ENCODE results near the gene CMBL. TPM values are rescaled to one million over a fixed set of nuclear protein-coding genes. Genes with fewer than 3 reads are reported as not detected.

Gene CMBL
- total RNA-seq, 2 experiments from 2014 or later: 2.2 to 3.2 TPM

DNA sequence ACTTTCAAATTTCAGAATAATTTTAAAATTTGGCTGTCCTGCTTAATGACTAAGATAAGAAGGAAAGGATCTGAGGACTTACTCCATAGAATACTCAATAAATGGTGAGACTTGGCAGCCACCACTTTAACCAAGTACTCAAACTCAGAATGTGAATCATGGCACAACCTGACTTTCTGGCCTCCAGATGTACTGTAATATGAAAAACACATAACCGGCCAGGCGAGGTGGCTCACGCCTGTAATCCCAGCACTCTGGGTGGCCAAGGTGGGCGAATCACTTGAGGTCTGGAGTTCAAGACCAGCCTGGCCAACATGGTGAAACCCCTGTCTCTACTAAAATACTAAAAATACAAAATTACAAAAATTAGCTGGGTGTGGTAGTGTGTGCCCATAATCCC lies 35.8 kb upstream of the CMBL start:
- H3K36me3 Mint-ChIP-seq (ENCODE audit: low read depth): no peaks in the 10 kb centered on the region
- H3K4me3 Mint-ChIP-seq: no peak overlapping the region
- H3K27me3 Mint-ChIP-seq (ENCODE audit: low read depth): peaks cover 1% of the 10 kb centered on the region
- H3K4me1 Mint-ChIP-seq (ENCODE audit: low read depth): no peaks in the 10 kb centered on the region
- DNase-seq: no peak
- no peaks in the 10 kb centered on the region for H3K9me3 Mint-ChIP-seq
- CTCF ChIA-PET: interaction anchor here (1.2 kb wide), 1 partner anchor 284 kb away, joined by 3 read pairs; no protein-coding TSS in a partner anchor
- no peak overlapping the region for H3K27ac Mint-ChIP-seq
- intact Hi-C loops (cut with micrococcal nuclease): no loop called here

DNA sequence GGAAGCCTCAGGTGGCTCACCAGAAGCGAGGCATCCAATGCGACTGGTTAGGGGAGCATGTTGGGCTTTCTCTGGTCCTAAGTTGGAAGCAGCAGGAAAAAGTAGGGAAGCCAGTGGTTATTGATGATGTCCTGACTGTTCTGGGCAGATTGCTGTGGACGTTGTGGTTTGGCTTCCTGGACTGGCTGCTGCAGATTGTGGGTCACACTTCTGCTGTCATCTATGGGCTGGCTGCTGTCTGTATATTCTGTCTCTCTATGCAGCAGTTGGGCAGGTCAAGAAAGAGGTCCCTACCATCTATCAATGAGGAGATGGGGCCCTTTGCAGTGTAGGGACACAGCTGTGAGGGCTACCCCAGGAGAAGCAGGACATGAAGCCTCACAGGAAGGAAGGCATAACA lies 32.3 kb upstream of the CMBL start:
- no peaks in the 10 kb centered on the region for H3K36me3 Mint-ChIP-seq (ENCODE audit: low read depth)
- H3K4me1 Mint-ChIP-seq (ENCODE audit: low read depth): no peaks in the 10 kb centered on the region
- CTCF ChIA-PET: no interaction called here
- intact Hi-C loops (cut with micrococcal nuclease): loop anchor here (1.0 kb wide), 1 partner anchor 13 kb away; the partner anchor contains the start of gene MARCHF6
- H3K9me3 Mint-ChIP-seq: no peaks in the 10 kb centered on the region
- no peak overlapping the region for H3K4me3 Mint-ChIP-seq
- DNase-seq: no peak
- no peak overlapping the region for H3K27ac Mint-ChIP-seq
- peaks cover 3% of the 10 kb centered on the region for H3K27me3 Mint-ChIP-seq (ENCODE audit: low read depth)

DNA sequence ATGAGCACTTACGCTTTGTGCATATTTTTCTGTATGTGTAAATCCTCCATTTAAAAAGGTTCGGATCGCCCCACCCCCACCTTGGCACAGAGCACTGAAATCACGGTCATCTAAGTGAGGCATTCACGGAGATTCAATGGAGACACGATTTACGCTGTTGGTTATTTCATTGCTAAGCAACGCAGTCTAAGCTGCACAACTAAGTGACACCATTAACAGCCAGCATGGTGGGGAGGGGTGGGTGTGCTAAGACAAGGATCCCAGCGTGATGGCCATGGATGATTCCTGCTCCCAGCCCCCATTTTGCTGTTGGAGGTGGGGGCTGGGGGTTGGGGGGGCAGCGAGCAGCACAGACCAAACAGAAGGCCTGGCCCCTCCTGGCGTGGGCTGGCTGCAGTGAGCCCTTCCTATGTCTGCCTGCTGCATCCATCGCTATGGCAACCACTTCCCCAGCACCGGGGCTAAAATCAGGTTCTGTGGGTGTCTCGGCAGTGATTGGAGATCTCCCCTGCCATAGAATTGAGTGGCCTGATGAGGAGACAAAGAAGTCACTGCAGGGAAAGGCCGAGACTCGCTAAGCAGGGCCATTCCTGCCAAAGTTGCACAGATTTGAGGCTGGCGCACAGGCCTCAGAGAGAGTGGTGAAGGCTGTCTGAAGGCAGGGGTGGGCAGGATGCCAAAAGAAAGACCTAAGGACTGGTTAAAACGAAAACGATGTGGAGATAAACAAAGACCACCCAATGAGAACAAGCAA lies 31.5 kb upstream of the CMBL start:
- DNase-seq: no peak
- Mint-ChIP-seq H3K27me3 (ENCODE audit: low read depth) (peaks cover 10% of the 10 kb centered on the region), H3K27ac (no peak overlapping the region), H3K36me3 (ENCODE audit: low read depth) (no peaks in the 10 kb centered on the region), H3K4me3 (no peak overlapping the region), H3K4me1 (ENCODE audit: low read depth) (no peaks in the 10 kb centered on the region), H3K9me3 (no peaks in the 10 kb centered on the region)
- CTCF ChIA-PET: no interaction called here
- intact Hi-C loops (cut with micrococcal nuclease): loop anchor here (1.0 kb wide), 1 partner anchor 14 kb away; the partner anchor contains the start of gene MARCHF6

DNA sequence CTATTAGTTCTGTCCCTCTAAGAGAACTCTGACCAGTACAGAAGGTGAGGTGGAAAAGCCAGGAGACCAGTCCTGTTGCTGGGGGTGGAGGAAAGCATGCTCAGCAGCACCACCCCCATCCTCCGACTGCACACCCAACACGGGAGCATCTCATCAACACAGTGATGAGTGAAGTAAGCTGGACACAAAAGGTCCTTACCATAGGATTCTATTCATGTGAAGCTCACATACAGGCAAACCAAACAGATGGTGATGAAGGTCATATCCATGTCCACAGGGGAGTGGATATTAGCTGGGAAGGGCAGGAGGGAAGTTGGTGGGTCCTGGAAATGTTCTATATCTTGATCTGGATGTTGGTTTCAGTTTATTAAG lies 31.0 kb upstream of the CMBL start:
- H3K9me3 Mint-ChIP-seq: no peaks in the 10 kb centered on the region
- peaks cover 11% of the 10 kb centered on the region for H3K27me3 Mint-ChIP-seq (ENCODE audit: low read depth)
- no peak overlapping the region for H3K27ac Mint-ChIP-seq
- CTCF ChIA-PET: no interaction called here
- no peaks in the 10 kb centered on the region for H3K36me3 Mint-ChIP-seq (ENCODE audit: low read depth)
- intact Hi-C loops (cut with micrococcal nuclease): loop anchor here (1.0 kb wide), 1 partner anchor 15 kb away; the partner anchor contains the start of gene MARCHF6
- H3K4me3 Mint-ChIP-seq: no peak overlapping the region
- no peak for DNase-seq
- no peaks in the 10 kb centered on the region for H3K4me1 Mint-ChIP-seq (ENCODE audit: low read depth)

DNA sequence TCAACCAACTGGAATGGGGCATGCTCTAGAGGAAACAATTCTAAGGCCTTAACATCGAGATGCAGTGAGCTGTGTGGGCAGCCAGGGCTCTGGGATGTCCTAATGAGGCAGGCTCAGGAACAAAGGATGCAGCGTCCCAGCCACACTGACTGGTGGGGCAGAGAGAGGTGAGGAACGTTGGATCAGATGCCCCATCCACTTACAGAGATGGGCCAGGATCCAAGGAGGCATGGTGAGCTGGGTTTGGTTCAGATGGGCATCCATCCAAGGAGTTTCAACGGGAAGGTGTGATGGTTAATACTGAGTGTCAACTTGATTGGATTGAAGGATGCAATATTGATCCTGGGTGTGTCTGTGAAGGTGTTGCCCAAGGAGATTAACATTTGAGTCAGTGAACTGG lies 30.3 kb upstream of the CMBL start:
- peaks cover 17% of the 10 kb centered on the region for H3K27me3 Mint-ChIP-seq (ENCODE audit: low read depth)
- no peak overlapping the region for H3K4me3 Mint-ChIP-seq
- H3K9me3 Mint-ChIP-seq: no peaks in the 10 kb centered on the region
- intact Hi-C loops (cut with micrococcal nuclease): no loop called here
- no peak for DNase-seq
- H3K36me3 Mint-ChIP-seq (ENCODE audit: low read depth): no peaks in the 10 kb centered on the region
- CTCF ChIA-PET: interaction anchor here (0.6 kb wide), 1 partner anchor 64 kb away, joined by 4 read pairs; no protein-coding TSS in a partner anchor
- H3K27ac Mint-ChIP-seq: no peak overlapping the region
- H3K4me1 Mint-ChIP-seq (ENCODE audit: low read depth): peaks cover 4% of the 10 kb centered on the region

DNA sequence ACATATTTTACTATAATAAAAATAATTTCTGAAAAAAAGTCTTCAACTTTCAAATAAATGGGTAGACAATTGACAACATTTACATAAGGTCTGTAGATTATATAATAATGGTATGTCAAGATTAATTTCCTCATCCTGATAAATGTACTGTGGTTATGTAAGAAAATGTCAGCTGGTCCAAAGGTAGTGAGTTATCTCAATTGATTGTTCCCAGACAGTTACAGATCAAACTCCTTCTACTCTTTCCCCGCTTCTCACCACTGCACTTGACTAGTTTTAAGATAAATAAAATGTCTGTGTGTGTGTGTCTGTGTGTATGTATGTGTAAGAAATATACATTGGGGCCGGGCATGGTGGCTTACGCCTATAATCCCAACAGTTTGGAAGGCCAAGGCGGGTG lies 29.4 kb upstream of the CMBL start:
- CTCF ChIA-PET: interaction anchor here (0.7 kb wide), 1 partner anchor 27 kb away, joined by 3 read pairs; no protein-coding TSS in a partner anchor
- Mint-ChIP-seq H3K27ac (no peak overlapping the region), H3K9me3 (no peaks in the 10 kb centered on the region), H3K4me1 (ENCODE audit: low read depth) (peaks cover 4% of the 10 kb centered on the region), H3K27me3 (ENCODE audit: low read depth) (peaks cover 24% of the 10 kb centered on the region), H3K4me3 (no peak overlapping the region), H3K36me3 (ENCODE audit: low read depth) (no peaks in the 10 kb centered on the region)
- intact Hi-C loops (cut with micrococcal nuclease): no loop called here
- no peak for DNase-seq

DNA sequence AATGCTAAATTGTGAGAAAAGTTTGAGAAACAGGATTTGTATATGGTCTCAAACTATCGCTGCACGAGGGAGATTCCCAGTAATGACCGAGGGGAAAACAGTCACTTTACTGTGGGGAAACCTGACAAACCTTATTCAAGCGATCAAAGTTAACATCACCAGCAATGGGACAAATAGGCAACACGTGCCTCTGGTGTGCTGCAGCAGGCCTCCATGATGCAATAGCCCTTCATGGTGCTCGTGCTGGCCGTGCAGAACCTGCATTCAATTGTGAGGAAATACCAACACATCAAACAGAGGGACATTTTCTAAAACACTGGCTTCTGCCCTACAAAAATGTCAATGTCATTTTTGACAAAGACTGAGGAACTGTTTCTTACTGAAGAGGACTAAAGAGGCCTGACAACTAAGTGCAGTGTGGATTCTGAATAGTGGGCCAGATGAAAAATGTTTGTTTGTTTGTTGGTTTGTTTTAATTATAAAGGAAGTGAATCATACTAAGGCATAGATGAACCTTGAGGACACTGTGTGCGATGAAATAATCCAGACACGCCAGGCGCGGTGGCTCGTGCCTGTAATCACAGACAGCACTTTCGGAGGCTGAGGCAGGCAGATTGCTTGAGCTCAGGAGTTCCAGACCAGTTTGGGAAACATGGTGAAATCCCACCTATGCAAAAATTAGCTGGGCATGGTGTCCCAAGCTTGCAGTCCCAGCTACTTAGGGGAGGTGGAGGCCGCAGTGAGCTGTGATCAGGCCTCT lies 28.2 kb upstream of the CMBL start:
- CTCF ChIA-PET: interaction anchor here (0.7 kb wide), 1 partner anchor 438 kb away, joined by 3 read pairs; no protein-coding TSS in a partner anchor
- H3K27me3 Mint-ChIP-seq (ENCODE audit: low read depth): peaks cover 33% of the 10 kb centered on the region

DNA sequence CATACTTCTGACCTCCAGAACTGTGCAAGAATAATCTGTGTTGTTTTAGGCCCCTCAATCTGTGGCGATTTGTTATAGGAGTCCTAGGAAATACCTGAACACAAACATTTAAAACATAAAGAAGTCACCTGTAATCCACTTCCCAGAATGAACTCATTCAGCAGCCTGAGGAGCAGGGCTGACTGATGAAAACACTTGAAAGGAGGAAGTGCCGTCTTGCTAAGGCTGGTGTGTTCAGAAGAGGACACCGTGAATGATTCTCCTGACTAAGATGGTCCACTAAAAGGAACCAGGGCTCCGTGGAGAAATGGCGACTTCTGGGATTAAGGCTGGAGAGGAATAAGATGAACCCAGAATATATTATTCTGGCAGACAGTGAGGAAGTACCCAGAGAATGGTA lies 27.1 kb upstream of the CMBL start:
- H3K36me3 Mint-ChIP-seq (ENCODE audit: low read depth): no peaks in the 10 kb centered on the region
- H3K27me3 Mint-ChIP-seq (ENCODE audit: low read depth): peaks cover 32% of the 10 kb centered on the region
- H3K9me3 Mint-ChIP-seq: no peaks in the 10 kb centered on the region
- CTCF ChIA-PET: no interaction called here
- no peak overlapping the region for H3K4me3 Mint-ChIP-seq
- intact Hi-C loops (cut with micrococcal nuclease): no loop called here
- peaks cover 4% of the 10 kb centered on the region for H3K4me1 Mint-ChIP-seq (ENCODE audit: low read depth)
- no peak overlapping the region for H3K27ac Mint-ChIP-seq
- no peak for DNase-seq

More for the DNA sequence above, 28.2 kb upstream of the CMBL start:
- H3K9me3 Mint-ChIP-seq: no peaks in the 10 kb centered on the region
- no peak overlapping the region for H3K27ac Mint-ChIP-seq
- no peak overlapping the region for H3K4me3 Mint-ChIP-seq
- intact Hi-C loops (cut with micrococcal nuclease): no loop called here
- H3K4me1 Mint-ChIP-seq (ENCODE audit: low read depth): peaks cover 4% of the 10 kb centered on the region
- H3K36me3 Mint-ChIP-seq (ENCODE audit: low read depth): no peaks in the 10 kb centered on the region
- no peak for DNase-seq

DNA sequence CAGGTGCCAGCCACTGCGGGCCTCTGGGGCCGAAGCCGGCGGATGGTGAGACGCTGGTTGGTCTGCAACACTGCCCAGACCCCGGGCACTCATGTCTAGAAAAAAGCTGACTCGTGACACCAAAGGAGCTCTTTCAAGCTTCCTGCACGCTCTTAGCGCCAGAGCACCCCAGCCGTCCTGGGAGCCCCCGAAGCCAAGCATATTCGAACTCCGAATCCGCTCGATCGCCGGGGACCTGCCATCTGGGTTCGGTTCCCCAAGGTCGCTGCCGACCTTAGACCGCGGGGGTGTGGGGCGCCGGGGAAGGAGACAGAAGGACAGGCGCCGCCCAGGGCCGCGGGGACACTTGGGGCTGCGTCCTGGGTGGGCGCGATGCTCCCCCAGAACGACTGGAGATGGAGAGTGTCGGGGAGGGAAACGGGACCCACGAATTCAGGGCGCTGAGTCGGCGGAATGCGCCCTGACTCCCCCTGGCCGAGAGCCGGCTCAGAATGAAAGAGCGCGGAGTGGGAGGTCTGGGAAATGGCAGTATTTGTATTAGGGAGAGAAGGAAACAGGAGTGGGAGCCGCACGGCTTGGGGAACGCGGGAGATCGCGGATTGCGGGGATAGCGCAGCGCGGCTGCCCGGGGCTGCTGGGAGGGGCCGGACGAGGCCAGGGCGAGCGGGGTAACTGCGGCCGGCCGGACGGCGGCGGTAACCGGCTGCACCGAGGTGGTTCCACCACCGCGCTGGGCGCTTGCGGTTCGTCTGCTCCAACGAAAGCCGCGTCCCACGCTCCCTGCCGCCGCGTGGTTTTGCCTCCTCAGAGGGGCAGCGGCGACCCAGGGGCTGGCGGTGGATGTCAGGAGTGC lies 25.7 kb upstream of the CMBL start:
- Mint-ChIP-seq H3K27ac (no peak overlapping the region), H3K27me3 (ENCODE audit: low read depth) (peaks cover 32% of the 10 kb centered on the region), H3K4me1 (ENCODE audit: low read depth) (peaks cover 4% of the 10 kb centered on the region), H3K4me3 (peak overlapping the region; percentile 75), H3K36me3 (ENCODE audit: low read depth) (no peaks in the 10 kb centered on the region), H3K9me3 (no peaks in the 10 kb centered on the region)
- DNase-seq: no peak
- intact Hi-C loops (cut with micrococcal nuclease): no loop called here
- CTCF ChIA-PET: no interaction called here

DNA sequence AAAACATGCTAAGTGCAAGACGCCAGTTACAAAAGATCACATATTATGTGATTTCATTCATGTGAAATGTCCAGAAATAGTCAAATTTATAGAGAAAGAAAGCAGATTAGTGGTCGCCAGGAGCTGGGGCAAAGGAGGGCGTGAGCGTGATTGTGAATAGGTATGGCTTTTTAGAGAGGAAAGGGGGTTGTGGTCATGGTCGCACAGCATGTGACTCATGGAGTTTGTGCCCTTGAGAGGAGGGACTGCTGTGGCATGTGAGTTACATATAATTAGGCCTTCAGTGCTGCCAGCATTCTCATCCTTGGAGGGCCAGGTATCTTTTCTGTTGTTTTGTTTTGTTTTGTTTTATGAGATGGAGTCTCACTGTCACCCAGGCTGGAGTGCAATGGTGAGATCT lies 24.6 kb upstream of the CMBL start:
- H3K27ac Mint-ChIP-seq: no peak overlapping the region
- CTCF ChIA-PET: no interaction called here
- H3K9me3 Mint-ChIP-seq: no peaks in the 10 kb centered on the region

DNA sequence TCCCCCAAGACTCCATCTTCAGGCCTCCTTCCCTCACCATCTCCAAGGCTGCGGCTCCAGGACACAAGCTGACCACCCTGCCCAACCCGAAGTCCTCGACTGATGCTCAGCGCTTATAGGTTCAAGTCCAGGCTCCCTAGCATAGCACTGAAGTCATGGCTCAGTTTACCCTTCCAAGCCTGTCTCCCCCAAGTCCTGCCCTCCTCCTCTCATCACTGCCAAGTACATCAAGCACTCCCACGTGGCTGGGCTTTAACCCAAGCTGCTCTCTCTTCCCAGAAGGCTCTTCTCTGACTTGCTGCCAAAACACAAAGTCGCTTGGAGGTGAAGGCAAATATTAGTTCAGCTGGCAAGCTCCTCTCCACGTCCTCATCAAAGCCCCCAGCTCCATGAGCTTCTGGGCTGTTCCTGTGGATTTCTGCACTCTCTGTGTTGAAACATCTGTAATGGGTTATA lies 23.7 kb upstream of the CMBL start:
- Mint-ChIP-seq H3K27me3 (ENCODE audit: low read depth) (peaks cover 32% of the 10 kb centered on the region), H3K4me1 (ENCODE audit: low read depth) (peaks cover 4% of the 10 kb centered on the region)
- CTCF ChIA-PET: interaction anchor here (0.8 kb wide), 1 partner anchor 33 kb away, joined by 3 read pairs; no protein-coding TSS in a partner anchor

More for the DNA sequence above, 24.6 kb upstream of the CMBL start:
- intact Hi-C loops (cut with micrococcal nuclease): no loop called here
- H3K4me3 Mint-ChIP-seq: no peak overlapping the region
- H3K4me1 Mint-ChIP-seq (ENCODE audit: low read depth): peaks cover 4% of the 10 kb centered on the region
- H3K27me3 Mint-ChIP-seq (ENCODE audit: low read depth): peaks cover 32% of the 10 kb centered on the region
- DNase-seq: no peak
- H3K36me3 Mint-ChIP-seq (ENCODE audit: low read depth): no peaks in the 10 kb centered on the region

More for the DNA sequence above, 23.7 kb upstream of the CMBL start:
- H3K36me3 Mint-ChIP-seq (ENCODE audit: low read depth): no peaks in the 10 kb centered on the region
- H3K4me3 Mint-ChIP-seq: no peak overlapping the region
- intact Hi-C loops (cut with micrococcal nuclease): no loop called here
- H3K27ac Mint-ChIP-seq: no peak overlapping the region
- H3K9me3 Mint-ChIP-seq: no peaks in the 10 kb centered on the region
- no peak for DNase-seq

All from activated naive CD4-positive, alpha-beta T cell treated with anti-CD3 and anti-CD28 coated beads for 36 hours (primary cell).